ENCODE measurements around the gene CIBAR2. TPM values are rescaled to one million over a fixed set of nuclear protein-coding genes. Genes with fewer than 3 reads are reported as not detected.

The CIBAR2 gene
- total and polyA plus RNA-seq, 3 experiments from 2014 or later: not detected

DNA sequence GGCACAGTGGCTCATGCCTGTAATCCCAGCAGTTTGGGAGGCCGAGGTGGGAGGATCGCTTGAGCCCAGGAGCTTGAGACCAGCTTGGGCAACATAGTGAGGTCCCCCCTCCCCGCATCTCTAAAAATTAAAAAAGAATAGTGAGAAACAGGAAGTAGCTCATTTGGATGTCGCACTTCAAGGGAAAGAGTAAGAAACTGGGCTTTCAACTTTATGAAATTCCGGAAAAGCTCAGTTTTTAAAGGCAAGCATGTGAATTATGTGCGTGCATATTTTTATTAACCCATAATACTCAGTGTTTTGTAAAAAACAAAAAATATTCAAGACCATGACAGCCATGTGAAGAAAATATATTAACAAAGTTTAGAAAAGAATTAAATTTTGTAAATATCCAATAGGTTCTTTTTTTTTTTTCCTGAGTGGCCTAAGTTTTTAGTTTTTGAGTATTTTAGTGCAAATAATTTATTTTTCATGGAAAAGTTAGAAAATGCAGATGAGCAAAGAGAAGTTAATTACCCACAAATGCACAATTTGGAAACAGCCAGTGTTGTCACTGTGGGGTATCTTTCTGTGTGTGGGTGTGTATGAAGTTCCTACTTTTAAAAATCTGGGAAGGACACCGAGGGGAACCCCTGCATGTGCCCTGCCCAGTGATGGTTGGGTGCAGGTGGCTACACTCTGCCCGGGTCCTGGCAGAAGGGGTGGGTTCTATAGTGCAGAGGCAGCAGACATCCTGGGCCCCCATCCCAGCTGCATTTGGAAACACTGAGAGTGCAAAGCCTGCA is 40.0 kb downstream of the CIBAR2 start:
- peak overlapping the region in 1 of 8 donors; percentile 54 for H3K27ac Mint-ChIP-seq
- ChIA-PET CTCF (interaction anchor here (0.9 to 2.9 kb wide), 2 partner anchors 15 to 120 kb away, joined by 3 to 9 read pairs; no protein-coding TSS in a partner anchor), POLR2A (no interaction called here)
- Histone ChIP-seq H3K4me1 (ENCODE audit: insufficient read depth, low read length) (no peaks in the 10 kb centered on the region), H3K36me3 (ENCODE audit: insufficient read depth, low read length) (peaks cover 9% of the 10 kb centered on the region), H3K4me3 (ENCODE audit: low read length) (no peak overlapping the region), H3K27ac (ENCODE audit: low read depth, low read length) (no peak overlapping the region), H3K9me3 (ENCODE audit: low read length) (no peaks in the 10 kb centered on the region), H3K27me3 (ENCODE audit: insufficient read depth, low read length, poor library complexity, severe bottlenecking) (no peaks in the 10 kb centered on the region)
- no peaks in the 10 kb centered on the region for H3K4me1 Mint-ChIP-seq
- H3K27me3 Mint-ChIP-seq: no peaks in the 10 kb centered on the region
- H3K4me3 Mint-ChIP-seq: no peak overlapping the region
- H3K36me3 Mint-ChIP-seq: peaks cover 7 to 60% (median 11%) of the 10 kb centered on the region in 3 donors
- no peak for DNase-seq
- no peaks in the 10 kb centered on the region for H3K9me3 Mint-ChIP-seq

DNA sequence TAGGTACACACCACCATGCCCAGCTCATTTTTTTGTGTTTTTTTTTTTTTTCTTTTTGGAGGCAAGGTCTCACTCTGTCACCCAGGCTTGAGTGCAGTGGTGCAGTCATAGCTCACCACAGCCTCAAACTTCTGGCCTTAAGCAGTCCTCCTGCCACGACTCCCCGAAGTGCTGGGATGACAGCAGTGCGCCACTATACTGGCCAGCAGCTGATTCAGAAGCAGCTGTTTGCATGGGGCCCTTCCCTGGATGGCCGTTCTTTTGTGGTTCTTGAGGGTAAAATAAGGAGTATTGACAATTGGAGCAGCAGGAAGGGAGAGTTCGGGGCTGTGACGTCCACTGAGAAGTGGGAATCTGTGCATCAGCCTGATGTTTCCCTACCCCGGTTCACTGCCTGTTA is 43.1 kb downstream of the CIBAR2 start:
- ChIA-PET POLR2A (no interaction called here), CTCF (interaction anchor here (1.7 kb wide), 1 partner anchor 9 kb away, joined by 4 read pairs; no protein-coding TSS in a partner anchor)
- peaks cover 9% of the 10 kb centered on the region for H3K36me3 ChIP-seq (ENCODE audit: insufficient read depth, low read length)

DNA sequence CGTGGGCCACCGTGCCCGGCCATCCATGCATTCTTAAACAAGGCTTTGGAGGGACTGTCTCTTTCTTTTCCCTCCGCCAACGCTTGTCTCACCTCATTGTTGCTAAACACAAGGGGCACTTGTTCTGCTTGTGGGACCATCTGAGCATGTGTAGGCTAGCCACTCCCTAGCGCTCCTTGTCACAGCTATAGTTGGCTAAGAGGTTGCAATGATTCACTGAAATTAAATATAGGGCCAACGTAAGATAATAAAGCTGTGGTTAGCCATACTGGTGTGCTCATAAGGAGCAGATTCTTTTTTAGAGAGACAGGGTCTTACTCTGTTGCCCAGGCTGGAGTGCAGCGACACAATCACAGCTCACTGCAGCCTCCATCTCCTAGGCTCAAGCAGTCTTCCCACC is 43.5 kb downstream of the CIBAR2 start:
- H3K4me3 Mint-ChIP-seq: no peak overlapping the region
- POLR2A ChIA-PET: no interaction called here
- H3K4me1 ChIP-seq (ENCODE audit: insufficient read depth, low read length): no peaks in the 10 kb centered on the region
- no peak overlapping the region for H3K27ac ChIP-seq (ENCODE audit: low read depth, low read length)
- H3K36me3 Mint-ChIP-seq: peaks cover 7 to 62% (median 9%) of the 10 kb centered on the region in 3 donors
- CTCF ChIA-PET: interaction anchor here (1.7 kb wide), 1 partner anchor 9 kb away, joined by 4 read pairs; no protein-coding TSS in a partner anchor
- H3K9me3 Mint-ChIP-seq: no peaks in the 10 kb centered on the region
- H3K27me3 ChIP-seq (ENCODE audit: insufficient read depth, low read length, poor library complexity, severe bottlenecking): no peaks in the 10 kb centered on the region
- H3K36me3 ChIP-seq (ENCODE audit: insufficient read depth, low read length): peaks cover 9% of the 10 kb centered on the region
- no peaks in the 10 kb centered on the region for H3K27me3 Mint-ChIP-seq
- no peak overlapping the region for H3K27ac Mint-ChIP-seq
- H3K4me3 ChIP-seq (ENCODE audit: low read length): no peak overlapping the region
- no peaks in the 10 kb centered on the region for H3K9me3 ChIP-seq (ENCODE audit: low read length)
- DNase-seq: no peak
- no peaks in the 10 kb centered on the region for H3K4me1 Mint-ChIP-seq

More for the DNA sequence above, 43.1 kb downstream of the CIBAR2 start:
- Histone ChIP-seq H3K4me1 (ENCODE audit: insufficient read depth, low read length) (no peaks in the 10 kb centered on the region), H3K27ac (ENCODE audit: low read depth, low read length) (no peak overlapping the region), H3K9me3 (ENCODE audit: low read length) (no peaks in the 10 kb centered on the region), H3K4me3 (ENCODE audit: low read length) (no peak overlapping the region), H3K27me3 (ENCODE audit: insufficient read depth, low read length, poor library complexity, severe bottlenecking) (no peaks in the 10 kb centered on the region)
- Mint-ChIP-seq H3K36me3 (peaks cover 7 to 62% (median 9%) of the 10 kb centered on the region in 3 donors), H3K9me3 (no peaks in the 10 kb centered on the region), H3K27me3 (no peaks in the 10 kb centered on the region), H3K27ac (no peak overlapping the region), H3K4me1 (no peaks in the 10 kb centered on the region), H3K4me3 (no peak overlapping the region)
- DNase-seq: no peak

DNA sequence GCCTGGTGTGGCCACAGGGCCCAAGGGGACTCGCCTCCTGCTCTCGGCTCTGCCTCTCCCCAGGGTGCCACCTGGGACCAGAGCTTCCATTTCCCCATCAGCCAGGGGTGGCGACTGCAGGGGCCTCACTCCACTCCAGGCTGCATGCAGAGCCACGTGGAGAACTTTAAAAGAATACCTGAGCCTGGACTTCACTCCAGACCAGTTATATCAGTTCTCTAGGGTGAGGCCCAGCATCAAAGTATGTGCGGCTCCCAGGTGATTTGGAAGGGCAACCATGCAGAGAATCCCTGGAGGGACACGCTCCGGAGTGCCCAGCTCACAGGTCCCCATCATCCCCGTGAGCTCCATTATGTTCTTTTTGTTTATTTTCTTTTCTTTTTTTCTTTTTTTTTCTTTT is 44.8 kb downstream of the CIBAR2 start:
- no peaks in the 10 kb centered on the region for H3K27me3 Mint-ChIP-seq
- H3K4me1 Mint-ChIP-seq: no peaks in the 10 kb centered on the region
- H3K9me3 ChIP-seq (ENCODE audit: low read length): no peaks in the 10 kb centered on the region
- no peak for DNase-seq
- H3K27me3 ChIP-seq (ENCODE audit: insufficient read depth, low read length, poor library complexity, severe bottlenecking): no peaks in the 10 kb centered on the region
- no peak overlapping the region for H3K27ac ChIP-seq (ENCODE audit: low read depth, low read length)
- ChIA-PET POLR2A (interaction anchor here (0.6 to 0.7 kb wide), 3 partner anchors 12 to 491 kb away, joined by 3 read pairs; no protein-coding TSS in a partner anchor), CTCF (no interaction called here)
- H3K4me3 ChIP-seq (ENCODE audit: low read length): no peak overlapping the region
- H3K4me3 Mint-ChIP-seq: no peak overlapping the region
- peaks cover 7 to 54% (median 11%) of the 10 kb centered on the region in 3 donors for H3K36me3 Mint-ChIP-seq
- no peaks in the 10 kb centered on the region for H3K9me3 Mint-ChIP-seq
- peak overlapping the region in 1 of 8 donors; percentile 32 for H3K27ac Mint-ChIP-seq
- H3K36me3 ChIP-seq (ENCODE audit: insufficient read depth, low read length): peaks cover 2% of the 10 kb centered on the region
- no peaks in the 10 kb centered on the region for H3K4me1 ChIP-seq (ENCODE audit: insufficient read depth, low read length)

DNA sequence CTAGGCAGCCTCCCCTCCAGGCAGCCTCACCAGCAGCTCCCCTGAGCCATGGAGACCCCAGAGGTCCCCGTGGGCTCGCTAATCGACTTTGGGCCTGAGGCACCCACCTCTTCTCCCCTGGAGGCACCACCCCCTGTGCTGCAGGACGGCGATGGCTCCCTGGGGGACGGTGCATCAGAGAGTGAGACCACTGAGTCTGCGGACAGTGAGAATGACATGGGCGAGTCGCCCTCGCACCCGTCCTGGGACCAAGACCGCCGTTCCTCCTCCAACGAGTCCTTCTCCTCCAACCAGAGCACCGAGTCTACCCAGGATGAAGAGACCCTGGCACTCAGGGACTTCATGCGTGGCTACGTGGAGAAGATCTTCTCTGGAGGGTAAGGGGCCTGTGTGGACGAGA is 45.2 kb downstream of the CIBAR2 start:
- CTCF ChIA-PET: no interaction called here
- Mint-ChIP-seq H3K27me3 (no peaks in the 10 kb centered on the region), H3K36me3 (peaks cover 7 to 53% (median 11%) of the 10 kb centered on the region in 3 donors), H3K4me1 (peaks cover 0 to 4% (median 3%) of the 10 kb centered on the region in 3 donors), H3K4me3 (no peak overlapping the region), H3K9me3 (no peaks in the 10 kb centered on the region), H3K27ac (no peak overlapping the region)
- H3K4me1 ChIP-seq (ENCODE audit: insufficient read depth, low read length): no peaks in the 10 kb centered on the region
- no peak overlapping the region for H3K4me3 ChIP-seq (ENCODE audit: low read length)
- H3K36me3 ChIP-seq (ENCODE audit: insufficient read depth, low read length): no peaks in the 10 kb centered on the region
- no peak for DNase-seq
- no peaks in the 10 kb centered on the region for H3K27me3 ChIP-seq (ENCODE audit: insufficient read depth, low read length, poor library complexity, severe bottlenecking)
- H3K27ac ChIP-seq (ENCODE audit: low read depth, low read length): no peak overlapping the region
- POLR2A ChIA-PET: interaction anchor here (0.6 kb wide), 1 partner anchor 491 kb away, joined by 3 read pairs; no protein-coding TSS in a partner anchor
- no peaks in the 10 kb centered on the region for H3K9me3 ChIP-seq (ENCODE audit: low read length)

DNA sequence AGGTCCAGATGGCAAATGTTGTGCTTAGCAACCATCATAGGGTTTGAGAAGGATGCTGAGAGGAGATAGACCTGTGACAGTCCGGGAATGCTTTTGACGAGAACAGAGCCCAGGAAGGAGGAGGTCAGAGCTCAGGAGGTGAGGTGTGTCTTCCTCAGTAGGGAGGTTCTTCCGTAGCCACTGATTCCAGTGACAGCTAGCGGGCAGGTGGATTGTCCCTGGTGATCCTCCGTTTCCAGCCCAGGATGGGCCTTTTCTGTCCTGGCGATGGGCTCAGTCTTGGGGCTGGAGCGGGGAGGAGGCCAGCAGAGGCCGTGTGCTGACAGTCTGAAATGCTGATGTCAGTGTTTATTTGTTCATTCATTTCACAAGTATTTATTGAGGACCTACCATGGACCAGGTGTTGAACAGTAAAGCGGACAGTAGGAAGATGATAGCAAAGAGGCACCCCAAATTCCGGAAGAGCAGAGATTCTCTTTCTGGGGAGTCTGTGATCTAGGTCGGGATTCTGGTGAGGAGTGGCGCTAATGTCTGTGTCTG is 45.9 kb downstream of the CIBAR2 start:
- H3K36me3 Mint-ChIP-seq: peaks cover 4 to 49% (median 10%) of the 10 kb centered on the region in 3 donors
- H3K27me3 Mint-ChIP-seq: peaks cover 0 to under 1% of the 10 kb centered on the region in 2 donors
- no peaks in the 10 kb centered on the region for H3K27me3 ChIP-seq (ENCODE audit: insufficient read depth, low read length, poor library complexity, severe bottlenecking)
- H3K27ac Mint-ChIP-seq: peak overlapping the region in 1 of 8 donors; percentile 87
- no peaks in the 10 kb centered on the region for H3K9me3 Mint-ChIP-seq
- no peaks in the 10 kb centered on the region for H3K9me3 ChIP-seq (ENCODE audit: low read length)
- H3K27ac ChIP-seq (ENCODE audit: low read depth, low read length): no peak overlapping the region
- no peak for DNase-seq
- no peak overlapping the region for H3K4me3 Mint-ChIP-seq
- POLR2A ChIA-PET: no interaction called here
- H3K4me1 ChIP-seq (ENCODE audit: insufficient read depth, low read length): no peaks in the 10 kb centered on the region
- CTCF ChIA-PET: interaction anchor here (1.7 kb wide), 1 partner anchor 11 kb away, joined by 5 read pairs; no protein-coding TSS in a partner anchor
- peaks cover 2 to 6% (median 6%) of the 10 kb centered on the region in 3 donors for H3K4me1 Mint-ChIP-seq
- H3K4me3 ChIP-seq (ENCODE audit: low read length): no peak overlapping the region
- H3K36me3 ChIP-seq (ENCODE audit: insufficient read depth, low read length): no peaks in the 10 kb centered on the region

DNA sequence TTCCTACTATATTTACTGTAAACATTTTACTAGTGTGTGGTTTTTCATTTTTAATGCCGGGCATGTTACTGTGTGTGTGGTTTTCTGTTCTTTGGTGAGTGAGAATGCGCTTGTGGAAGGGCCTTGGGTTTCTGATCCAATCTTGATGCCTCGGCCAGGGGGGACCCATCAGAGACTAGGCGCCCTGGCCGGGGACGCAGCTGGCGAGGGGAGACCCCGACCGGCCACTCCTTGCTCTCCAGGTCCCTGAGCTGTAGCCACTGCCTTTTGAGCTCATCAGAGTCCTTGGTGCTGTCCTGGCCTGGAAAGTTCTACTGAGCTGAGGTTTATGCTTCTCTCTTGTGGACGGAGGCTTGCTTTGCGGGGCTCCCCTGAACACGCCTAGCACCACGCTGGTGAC is 47.2 kb downstream of the CIBAR2 start:
- no peak overlapping the region for H3K4me3 Mint-ChIP-seq
- peaks cover 2 to 8% (median 6%) of the 10 kb centered on the region in 3 donors for H3K4me1 Mint-ChIP-seq
- ChIA-PET CTCF (interaction anchor here (0.9 to 1.7 kb wide), 2 partner anchors 9 to 22 kb away, joined by 4 to 5 read pairs; no protein-coding TSS in a partner anchor), POLR2A (no interaction called here)
- H3K9me3 ChIP-seq (ENCODE audit: low read length): no peaks in the 10 kb centered on the region
- no peaks in the 10 kb centered on the region for H3K4me1 ChIP-seq (ENCODE audit: insufficient read depth, low read length)
- no peaks in the 10 kb centered on the region for H3K27me3 ChIP-seq (ENCODE audit: insufficient read depth, low read length, poor library complexity, severe bottlenecking)
- no peak for DNase-seq
- H3K36me3 Mint-ChIP-seq: peaks cover 0 to 41% (median 5%) of the 10 kb centered on the region in 3 donors
- H3K4me3 ChIP-seq (ENCODE audit: low read length): no peak overlapping the region
- no peak overlapping the region for H3K27ac ChIP-seq (ENCODE audit: low read depth, low read length)
- H3K9me3 Mint-ChIP-seq: no peaks in the 10 kb centered on the region
- no peak overlapping the region for H3K27ac Mint-ChIP-seq
- no peaks in the 10 kb centered on the region for H3K36me3 ChIP-seq (ENCODE audit: insufficient read depth, low read length)
- peaks cover 0 to 3% of the 10 kb centered on the region in 2 donors for H3K27me3 Mint-ChIP-seq

DNA sequence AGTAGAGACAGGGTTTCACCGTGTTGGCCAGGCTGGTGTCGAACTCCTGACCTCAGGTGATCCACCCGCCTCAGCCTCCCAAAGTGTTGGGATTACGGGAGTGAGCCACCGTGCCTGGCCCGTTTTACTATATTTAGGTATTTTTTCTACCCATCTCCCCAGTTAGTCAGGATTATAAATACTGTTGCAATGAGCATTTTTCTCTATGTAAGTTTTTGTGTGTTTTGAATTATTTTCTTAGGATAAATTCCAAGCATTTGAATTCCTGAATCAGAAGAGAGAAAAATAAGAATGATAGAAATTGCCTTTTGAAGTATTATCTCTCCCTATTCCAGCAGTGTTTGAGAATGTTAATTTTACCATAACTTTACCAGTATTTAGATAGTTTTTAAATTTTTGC is 48.1 kb downstream of the CIBAR2 start:
- Histone ChIP-seq H3K4me1 (ENCODE audit: insufficient read depth, low read length) (no peaks in the 10 kb centered on the region), H3K27ac (ENCODE audit: low read depth, low read length) (no peak overlapping the region), H3K27me3 (ENCODE audit: insufficient read depth, low read length, poor library complexity, severe bottlenecking) (no peaks in the 10 kb centered on the region), H3K4me3 (ENCODE audit: low read length) (no peak overlapping the region), H3K36me3 (ENCODE audit: insufficient read depth, low read length) (no peaks in the 10 kb centered on the region), H3K9me3 (ENCODE audit: low read length) (no peaks in the 10 kb centered on the region)
- Mint-ChIP-seq H3K4me1 (peaks cover 2 to 9% (median 6%) of the 10 kb centered on the region in 3 donors), H3K27ac (no peak overlapping the region), H3K36me3 (peaks cover 0 to 35% (median 2%) of the 10 kb centered on the region in 3 donors), H3K4me3 (no peak overlapping the region), H3K27me3 (peaks cover 0 to 3% of the 10 kb centered on the region in 2 donors), H3K9me3 (no peaks in the 10 kb centered on the region)
- no peak for DNase-seq
- CTCF ChIA-PET: no interaction called here
- POLR2A ChIA-PET: no interaction called here

All from CD8-positive, alpha-beta memory T cell (primary cell).